ENCODE data around the gene RAD51B. TPM values are rescaled to one million over a fixed set of nuclear protein-coding genes. Genes with fewer than 3 reads are reported as not detected.

Gene RAD51B
- total and polyA plus RNA-seq, 7 donors, result 2.4 to 24.4 (median 7.1) TPM

DNA sequence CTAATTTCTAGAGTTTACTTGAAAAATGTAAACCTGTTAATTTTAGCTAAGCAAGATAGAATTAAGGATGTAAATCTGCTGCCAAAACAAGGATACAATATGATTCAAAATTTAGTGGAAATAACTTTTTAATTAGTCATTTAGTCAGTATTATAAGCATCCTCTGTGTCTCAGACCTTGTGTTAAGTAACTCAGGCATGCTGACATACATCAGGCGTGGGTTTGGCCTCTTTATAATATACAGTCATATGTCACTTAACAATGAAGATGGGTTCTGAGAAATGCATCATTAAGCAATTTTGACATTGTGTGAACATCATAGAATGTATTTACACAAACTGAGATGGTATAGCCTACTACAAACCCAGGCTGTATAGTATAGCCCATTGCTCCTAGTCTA lies 586.4 kb downstream of the RAD51B start:
- no peak for DNase-seq
- no peaks in the 10 kb centered on the region for H3K36me3 ChIP-seq
- WGBS, 2 donors, result 85 to 93% methylated on average over 1 of the region's 1 CpG
- TF ChIP-seq POLR2A (IDR thresholded peaks at IDR 0.05) (no peak), EP300 (IDR thresholded peaks at IDR 0.05) (no peak), POLR2AphosphoS5 (IDR thresholded peaks at IDR 0.05) (no peak)
- TF ChIP-seq, protein P1, sequence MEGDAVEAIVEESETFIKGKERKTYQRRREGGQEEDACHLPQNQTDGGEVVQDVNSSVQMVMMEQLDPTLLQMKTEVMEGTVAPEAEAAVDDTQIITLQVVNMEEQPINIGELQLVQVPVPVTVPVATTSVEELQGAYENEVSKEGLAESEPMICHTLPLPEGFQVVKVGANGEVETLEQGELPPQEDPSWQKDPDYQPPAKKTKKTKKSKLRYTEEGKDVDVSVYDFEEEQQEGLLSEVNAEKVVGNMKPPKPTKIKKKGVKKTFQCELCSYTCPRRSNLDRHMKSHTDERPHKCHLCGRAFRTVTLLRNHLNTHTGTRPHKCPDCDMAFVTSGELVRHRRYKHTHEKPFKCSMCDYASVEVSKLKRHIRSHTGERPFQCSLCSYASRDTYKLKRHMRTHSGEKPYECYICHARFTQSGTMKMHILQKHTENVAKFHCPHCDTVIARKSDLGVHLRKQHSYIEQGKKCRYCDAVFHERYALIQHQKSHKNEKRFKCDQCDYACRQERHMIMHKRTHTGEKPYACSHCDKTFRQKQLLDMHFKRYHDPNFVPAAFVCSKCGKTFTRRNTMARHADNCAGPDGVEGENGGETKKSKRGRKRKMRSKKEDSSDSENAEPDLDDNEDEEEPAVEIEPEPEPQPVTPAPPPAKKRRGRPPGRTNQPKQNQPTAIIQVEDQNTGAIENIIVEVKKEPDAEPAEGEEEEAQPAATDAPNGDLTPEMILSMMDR (IDR thresholded peaks at IDR 0.05), result no peak
- H3K4me1 ChIP-seq, result peaks cover 0 to 30% (median 17%) of the 10 kb centered on the region in 4 donors
- H3K9me3 ChIP-seq, result no peaks in the 10 kb centered on the region
- no peak overlapping the region for H3K27ac ChIP-seq
- intact Hi-C loops (cut with DNase I), result no loop called here
- no peaks in the 10 kb centered on the region for H3K27me3 ChIP-seq
- H3K4me3 ChIP-seq, result no peak overlapping the region

DNA sequence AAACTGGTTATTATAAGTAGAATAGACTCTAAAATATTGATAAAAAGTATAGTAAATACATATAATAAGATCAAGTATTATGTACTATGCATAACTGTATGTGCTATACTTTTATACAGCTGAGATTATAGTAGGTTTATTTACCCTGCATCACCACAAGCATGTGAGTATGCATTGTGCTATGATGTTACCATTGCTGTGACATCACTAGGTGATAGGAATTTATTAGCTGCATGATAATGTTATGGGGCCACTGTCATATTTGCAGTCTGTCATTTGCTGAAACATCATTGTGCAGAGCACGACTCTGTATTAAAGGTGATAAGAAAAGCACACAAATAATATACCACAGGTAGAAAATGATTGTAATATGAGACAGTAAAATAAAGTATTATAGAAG lies 587.7 kb downstream of the RAD51B start:
- H3K4me1 ChIP-seq, result peaks cover 0 to 19% (median 13%) of the 10 kb centered on the region in 4 donors
- DNase-seq, result no peak
- WGBS, 2 donors, result 20 to 67% methylated on average over 1 of the region's 1 CpG
- no peak for TF ChIP-seq POLR2AphosphoS5 (IDR thresholded peaks at IDR 0.05)
- TF ChIP-seq EP300 (IDR thresholded peaks at IDR 0.05), result no peak
- TF ChIP-seq, protein P1 (IDR thresholded peaks at IDR 0.05), result no peak
- TF ChIP-seq POLR2A (IDR thresholded peaks at IDR 0.05), result no peak
- intact Hi-C loops (cut with DNase I), result no loop called here
- no peak overlapping the region for H3K4me3 ChIP-seq
- H3K36me3 ChIP-seq, result no peaks in the 10 kb centered on the region
- H3K9me3 ChIP-seq, result no peaks in the 10 kb centered on the region
- H3K27me3 ChIP-seq, result no peaks in the 10 kb centered on the region
- no peak overlapping the region for H3K27ac ChIP-seq

DNA sequence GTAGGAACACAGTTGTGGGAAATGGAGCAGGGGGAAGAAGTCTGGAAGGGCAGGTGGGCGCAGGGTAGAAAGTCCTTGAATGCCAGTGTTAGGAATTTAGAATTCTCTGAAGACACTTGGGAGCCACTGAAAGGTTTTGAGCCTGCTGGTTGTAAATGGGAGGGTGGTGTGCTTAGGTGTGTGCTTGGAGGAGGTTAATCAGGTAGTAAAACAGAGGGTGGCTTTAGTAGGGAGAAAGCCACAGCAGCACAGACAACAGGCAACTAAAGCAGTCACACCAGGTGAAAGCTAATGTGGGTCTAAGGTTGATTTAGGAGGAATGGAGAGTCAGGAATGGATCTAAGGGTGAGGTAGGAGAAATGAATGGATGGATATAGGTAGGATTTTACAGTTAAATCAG lies 588.2 kb downstream of the RAD51B start:
- TF ChIP-seq EP300 (IDR thresholded peaks at IDR 0.05) (no peak), POLR2AphosphoS5 (IDR thresholded peaks at IDR 0.05) (no peak), POLR2A (IDR thresholded peaks at IDR 0.05) (no peak)
- TF ChIP-seq, protein P1 (IDR thresholded peaks at IDR 0.05), result no peak
- Histone ChIP-seq H3K27ac (no peak overlapping the region), H3K4me1 (peaks cover 0 to 13% (median 10%) of the 10 kb centered on the region in 4 donors), H3K27me3 (no peaks in the 10 kb centered on the region), H3K9me3 (no peaks in the 10 kb centered on the region), H3K4me3 (no peak overlapping the region), H3K36me3 (no peaks in the 10 kb centered on the region)
- intact Hi-C loops (cut with DNase I), result no loop called here
- 35 to 84% methylated on average over 1 of the region's 1 CpG for WGBS, 2 donors
- no peak for DNase-seq

DNA sequence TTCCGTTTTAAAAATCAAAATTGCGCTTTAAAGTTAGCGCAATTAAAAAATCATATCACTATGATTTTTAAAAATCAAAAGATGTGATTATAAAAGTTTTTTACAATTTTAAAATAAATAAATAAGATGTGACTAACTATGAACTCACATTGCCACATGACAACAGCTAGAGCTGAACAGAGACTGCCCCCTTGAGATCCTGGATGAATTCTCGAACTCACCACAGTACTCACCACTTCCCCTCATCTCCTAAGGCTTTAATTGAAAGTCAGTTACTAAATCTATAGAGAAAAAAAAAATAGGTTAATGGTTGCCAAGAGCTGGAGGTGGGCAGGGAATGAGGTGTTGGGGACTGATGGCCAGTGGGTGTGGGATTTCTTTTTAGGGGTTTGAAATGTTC lies 589.1 kb downstream of the RAD51B start:
- Histone ChIP-seq H3K4me3 (no peak overlapping the region), H3K36me3 (no peaks in the 10 kb centered on the region), H3K4me1 (peaks cover 0 to 5% (median 2%) of the 10 kb centered on the region in 4 donors), H3K27ac (no peak overlapping the region), H3K9me3 (no peaks in the 10 kb centered on the region), H3K27me3 (no peaks in the 10 kb centered on the region)
- intact Hi-C loops (cut with DNase I), result no loop called here
- WGBS, 2 donors, result 85 to 91% methylated on average over 4 of the region's 4 CpGs
- no peak for DNase-seq
- TF ChIP-seq, protein P1 (IDR thresholded peaks at IDR 0.05), result no peak
- no peak for TF ChIP-seq EP300 (IDR thresholded peaks at IDR 0.05)
- no peak for TF ChIP-seq POLR2AphosphoS5 (IDR thresholded peaks at IDR 0.05)
- no peak for TF ChIP-seq POLR2A (IDR thresholded peaks at IDR 0.05)

DNA sequence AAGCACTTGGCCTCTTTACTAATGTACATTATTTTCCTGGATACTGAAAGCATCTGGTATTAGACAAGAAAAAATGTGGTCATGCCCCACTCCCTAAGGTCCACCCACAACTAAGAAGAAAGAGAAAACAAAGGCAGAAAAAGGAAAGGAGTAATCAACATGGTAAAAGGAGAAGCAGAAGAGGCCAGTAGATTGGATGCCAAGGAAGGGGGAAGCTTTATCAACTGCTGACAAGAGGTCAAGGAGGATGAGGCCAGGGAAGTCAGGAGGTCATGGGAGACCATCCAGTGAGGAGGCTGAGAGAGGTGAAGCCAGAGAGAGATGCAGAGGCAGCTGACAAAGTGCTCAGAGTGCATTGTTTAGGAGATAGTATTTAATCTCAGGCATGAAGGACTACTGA lies 589.8 kb downstream of the RAD51B start:
- no peak for TF ChIP-seq POLR2A (IDR thresholded peaks at IDR 0.05)
- TF ChIP-seq, protein P1 (IDR thresholded peaks at IDR 0.05), result no peak
- TF ChIP-seq POLR2AphosphoS5 (IDR thresholded peaks at IDR 0.05), result no peak
- H3K36me3 ChIP-seq, result no peaks in the 10 kb centered on the region
- no peaks in the 10 kb centered on the region for H3K9me3 ChIP-seq
- H3K27me3 ChIP-seq, result no peaks in the 10 kb centered on the region
- intact Hi-C loops (cut with DNase I), result no loop called here
- DNase-seq, result no peak
- H3K4me3 ChIP-seq, result no peak overlapping the region
- H3K27ac ChIP-seq, result no peak overlapping the region
- peaks cover 0 to 4% (median 0%) of the 10 kb centered on the region in 4 donors for H3K4me1 ChIP-seq
